Endothelial cell of umbilical vein (primary cell): ENCODE data around the gene SPAG9. TPM values are rescaled to one million over a fixed set of nuclear protein-coding genes. Genes with fewer than 3 reads are reported as not detected.

Source experiments
- BruUV-seq: library from RNA; stranded (reverse); fragments of 400-500 nt; replicated peaks from 2 replicates; lab custom pipeline; 2021; lab: Mats Ljungman, UMichigan
- CTCF ChIA-PET: fragments of 300-600, 350-600 bp; sonication (Branson Sonifier 250); formaldehyde crosslinking; loops from one replicate; lab custom pipeline; 2021; ENCODE audit warnings: antibody characterized with exemption, inconsistent platforms; lab: Charles Lee
- POLR2A ChIA-PET: fragments of 300-600, 350-600 bp; sonication (Branson Sonifier 250); formaldehyde crosslinking; loops from one replicate; lab custom pipeline; 2021; ENCODE audit warnings: antibody characterized with exemption, inconsistent platforms; lab: Charles Lee
- DNase-seq: peaks from one replicate; pipeline ENCODE4 v3.0.0-alpha.2; 2011; ENCODE audit warnings: low read depth, low spot score
- FAIRE-seq: peaks from 2 replicates; lab custom pipeline; 2011; peaks lifted over from hg19 to GRCh38; lab: Jason Lieb, UNC
- H2AFZ ChIP-seq: 2 replicates; pipeline ENCODE4 v1.6.0; 2012; ENCODE audit warnings: low read depth, low read length, control low read depth, inconsistent platforms
- H3K27ac ChIP-seq: 2 replicates; pipeline ENCODE4 v1.5.1; 2011; ENCODE audit warnings: low read depth, mild to moderate bottlenecking, control low read depth, low read length, moderate library complexity; ENCODE audit not compliant: insufficient read depth
- H3K27me3 ChIP-seq, 2 experiments: 2 replicates each; pipeline versions ENCODE4 v1.6.0 to v1.6.1; 2011; ENCODE audit warnings: low read length in 2 of 2, mixed read lengths in 1 of 2; ENCODE audit not compliant: control insufficient read depth in 2 of 2, insufficient read depth in 2 of 2
- H3K36me3 ChIP-seq, 2 experiments: 2 replicates in 1 of 2; 3 replicates in 1 of 2; pipeline ENCODE4 v1.5.1; 2011; ENCODE audit warnings: low read length in 2 of 2, mild to moderate bottlenecking in 1 of 2, moderate library complexity in 1 of 2; ENCODE audit not compliant: control insufficient read depth in 2 of 2, insufficient read depth in 2 of 2; ENCODE audit errors: extremely low read depth in 1 of 2
- H3K4me1 ChIP-seq: 3 replicates; pipeline ENCODE4 v1.5.1; 2011; ENCODE audit warnings: mild to moderate bottlenecking, low read length; ENCODE audit not compliant: control insufficient read depth, insufficient read depth; ENCODE audit errors: extremely low read depth
- H3K4me2 ChIP-seq: 2 replicates; pipeline ENCODE4 v1.6.1; 2011; ENCODE audit warnings: low read length, control low read depth, mixed read lengths; ENCODE audit not compliant: insufficient read depth
- H3K4me3 ChIP-seq, 3 experiments: fragments of 200-600 bp in 1 of 3; sonication (generic), shearing (Covaris generic) in 1 of 3; replicated peaks in 1 of 3; 2 replicates each; pipeline ENCODE4 v1.5.1; 2011 to 2016; ENCODE audit warnings: control low read depth in 3 of 3, low read length in 3 of 3, mild to moderate bottlenecking in 2 of 3, inconsistent platforms in 1 of 3, low read depth in 1 of 3, moderate library complexity in 1 of 3; ENCODE audit not compliant: insufficient read depth in 1 of 3
- H3K79me2 ChIP-seq: 2 replicates; pipeline ENCODE4 v1.6.0; 2012; ENCODE audit warnings: low read length, inconsistent platforms; ENCODE audit not compliant: control insufficient read depth, insufficient read depth
- H3K9ac ChIP-seq: replicated peaks from 2 replicates; pipeline ENCODE3; 2011; ENCODE audit warnings: low read length, control low read depth; ENCODE audit not compliant: insufficient read depth; ENCODE audit errors: extremely low read depth
- H3K9me1 ChIP-seq: replicated peaks from 3 replicates; pipeline ENCODE4 v1.6.0; 2011; ENCODE audit warnings: mild to moderate bottlenecking, low read length; ENCODE audit not compliant: control insufficient read depth, insufficient read depth; ENCODE audit errors: extremely low read depth
- H3K9me3 ChIP-seq: replicated peaks from 2 replicates; pipeline ENCODE4 v1.5.1; 2012; ENCODE audit warnings: low read length, inconsistent platforms; ENCODE audit not compliant: control insufficient read depth, insufficient read depth
- H4K20me1 ChIP-seq: replicated peaks from 2 replicates; pipeline ENCODE3; 2011; ENCODE audit warnings: mild to moderate bottlenecking, low read length; ENCODE audit not compliant: control insufficient read depth, insufficient read depth; ENCODE audit errors: extremely low read depth
- EZH2 ChIP-seq: IDR thresholded peaks from 2 replicates; pipeline ENCODE4 v1.6.1; 2012; ENCODE audit warnings: borderline replicate concordance, low read depth, mild to moderate bottlenecking, moderate library complexity, low read length, inconsistent platforms; ENCODE audit not compliant: severe bottlenecking
- FOS ChIP-seq: IDR thresholded peaks from 2 replicates; pipeline ENCODE4 v1.6.1; 2011; ENCODE audit warnings: mild to moderate bottlenecking, low read length, moderate library complexity, borderline replicate concordance; ENCODE audit not compliant: insufficient read depth
- GATA2 ChIP-seq: IDR thresholded peaks from 2 replicates; pipeline ENCODE4 v1.7.0; 2011; ENCODE audit warnings: low read depth, mild to moderate bottlenecking, moderate library complexity, mixed read lengths, low read length; ENCODE audit not compliant: insufficient read length, insufficient read depth
- JUN ChIP-seq: IDR thresholded peaks from 2 replicates; pipeline ENCODE4 v1.6.1; 2011; ENCODE audit warnings: borderline replicate concordance, low read depth; ENCODE audit not compliant: insufficient read length, insufficient read depth
- MYC ChIP-seq: IDR thresholded peaks from one replicate; pipeline ENCODE4 v1.6.1; 2011; ENCODE audit warnings: mild to moderate bottlenecking, low read depth, low read length
- POLR2A ChIP-seq: IDR thresholded peaks from 2 replicates; pipeline ENCODE4 v1.6.1; 2012; ENCODE audit warnings: low read depth, mild to moderate bottlenecking, control low read depth, low read length
- POLR2AphosphoS5 ChIP-seq: IDR thresholded peaks from 2 replicates; pipeline ENCODE4 v1.6.1; 2012; ENCODE audit warnings: low read depth, mild to moderate bottlenecking, control low read depth, low read length, moderate library complexity; ENCODE audit not compliant: insufficient read depth
- dilution Hi-C: fragments of 300-500 bp; cut with MboI; formaldehyde crosslinking; loops from one replicate; pipeline ENCODE4 v1.15.0; 2019; ENCODE audit warnings: low sequenced_read_pairs; ENCODE audit not compliant: extremely low pct_ligation_motif_present
- intact Hi-C: fragments of 100-400 bp; cut with micrococcal nuclease; formaldehyde crosslinking; loops from one replicate; pipeline ENCODE4 v1.10.0; 2022
- polyA plus RNA-seq, 4 experiments: library from polyadenylated mRNA; depleted of rRNA in 3 of 4; stranded (reverse) in 3 of 4; unstranded in 1 of 4; fragments of >200 nt; gene quantifications; 2 replicates each; pipeline versions ENCODE4 v1.2.1 to v1.2.3, GENCODE V29; 2011 to 2012; ENCODE audit warnings: missing spikeins in 1 of 4
- total RNA-seq: library from RNA; stranded (reverse); gene quantifications from 2 replicates; pipeline ENCODE4 v1.2.3, GENCODE V29; 2021
- TF ChIP-seq, protein P1 (sequence below): IDR thresholded peaks from 2 replicates; pipeline ENCODE4 v1.6.1; 2011; ENCODE audit not compliant: insufficient read depth, insufficient read length
- TF ChIP-seq, protein P2 (sequence below), 2 donors: IDR thresholded peaks; 1 replicate in 1 of 2; 2 replicates in 1 of 2; pipeline ENCODE4 v1.5.1; 2011; ENCODE audit warnings: low read length in 2 of 2, mild to moderate bottlenecking in 2 of 2, moderate library complexity in 2 of 2, control low read depth in 1 of 2, inconsistent platforms in 1 of 2, low read depth in 1 of 2; ENCODE audit not compliant: insufficient read depth in 1 of 2; ENCODE audit errors: extremely low read depth in 1 of 2

SPAG9 gene
- total and polyA plus RNA-seq, 2 donors (not counting 3 experiments of a cell fraction or from before 2014, with no cell fraction given): 16.5 to 75.0 TPM

DNA sequence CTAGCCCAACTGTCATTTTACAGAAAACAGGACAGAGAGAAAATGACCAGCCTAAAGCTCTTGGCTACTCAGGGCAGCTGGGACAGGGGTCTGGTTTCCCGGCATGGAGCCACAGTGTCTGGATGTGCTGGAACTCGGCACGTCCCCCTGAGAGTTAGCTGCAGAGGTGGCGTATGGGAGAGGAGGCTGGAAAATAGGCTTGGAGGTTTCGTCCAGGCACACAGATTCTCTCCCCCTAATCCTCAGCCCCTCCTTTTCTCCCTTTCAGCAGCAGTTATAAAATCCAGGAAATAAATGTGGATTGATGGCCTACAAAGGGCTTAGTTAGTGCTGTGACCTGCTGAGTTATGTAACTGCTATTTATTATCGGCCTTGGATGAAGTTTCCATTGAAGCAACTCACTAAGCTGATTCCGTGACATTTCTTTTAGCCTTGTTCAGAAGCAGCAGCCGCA is 165.0 kb downstream of the SPAG9 start:
- ChIA-PET CTCF (interaction anchor here (1.1 to 12.5 kb wide), 8 partner anchors 45 to 198 kb away, joined by 3 to 343 read pairs (median 6); partner anchors contain the start of genes NME1 and TOB1), POLR2A (interaction anchor here (1.2 kb wide), 1 partner anchor 89 kb away, joined by 3 read pairs; the partner anchor contains the start of gene TOB1)
- H4K20me1 ChIP-seq: no peaks in the 10 kb centered on the region
- no TSS peak for BruUV-seq
- no peaks in the 10 kb centered on the region for H3K9me3 ChIP-seq
- H3K27ac ChIP-seq: no peak overlapping the region
- DNase-seq: no peak
- H3K9ac ChIP-seq: no peak overlapping the region
- H3K9me1 ChIP-seq: no peaks in the 10 kb centered on the region
- dilution Hi-C loops: no loop called here
- H3K79me2 ChIP-seq: no peaks in the 10 kb centered on the region
- intact Hi-C loops: loop anchor here (1.0 to 5.0 kb wide), 4 partner anchors 89 to 408 kb away; partner anchors contain the start of genes SPATA20 and TOB1
- TF ChIP-seq EZH2: no peak
- TF ChIP-seq, protein P1, sequence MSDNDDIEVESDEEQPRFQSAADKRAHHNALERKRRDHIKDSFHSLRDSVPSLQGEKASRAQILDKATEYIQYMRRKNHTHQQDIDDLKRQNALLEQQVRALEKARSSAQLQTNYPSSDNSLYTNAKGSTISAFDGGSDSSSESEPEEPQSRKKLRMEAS: no peak
- TF ChIP-seq MYC: no peak
- no peak for TF ChIP-seq POLR2A
- TF ChIP-seq, protein P2, sequence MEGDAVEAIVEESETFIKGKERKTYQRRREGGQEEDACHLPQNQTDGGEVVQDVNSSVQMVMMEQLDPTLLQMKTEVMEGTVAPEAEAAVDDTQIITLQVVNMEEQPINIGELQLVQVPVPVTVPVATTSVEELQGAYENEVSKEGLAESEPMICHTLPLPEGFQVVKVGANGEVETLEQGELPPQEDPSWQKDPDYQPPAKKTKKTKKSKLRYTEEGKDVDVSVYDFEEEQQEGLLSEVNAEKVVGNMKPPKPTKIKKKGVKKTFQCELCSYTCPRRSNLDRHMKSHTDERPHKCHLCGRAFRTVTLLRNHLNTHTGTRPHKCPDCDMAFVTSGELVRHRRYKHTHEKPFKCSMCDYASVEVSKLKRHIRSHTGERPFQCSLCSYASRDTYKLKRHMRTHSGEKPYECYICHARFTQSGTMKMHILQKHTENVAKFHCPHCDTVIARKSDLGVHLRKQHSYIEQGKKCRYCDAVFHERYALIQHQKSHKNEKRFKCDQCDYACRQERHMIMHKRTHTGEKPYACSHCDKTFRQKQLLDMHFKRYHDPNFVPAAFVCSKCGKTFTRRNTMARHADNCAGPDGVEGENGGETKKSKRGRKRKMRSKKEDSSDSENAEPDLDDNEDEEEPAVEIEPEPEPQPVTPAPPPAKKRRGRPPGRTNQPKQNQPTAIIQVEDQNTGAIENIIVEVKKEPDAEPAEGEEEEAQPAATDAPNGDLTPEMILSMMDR (IDR thresholded peaks at IDR 0.05; ENCODE audit: extremely low read depth in 1 of 2, insufficient read depth in 1 of 2, low read depth in 1 of 2, low read length in 2 of 2): no peak
- no peak for TF ChIP-seq GATA2
- TF ChIP-seq JUN: no peak
- TF ChIP-seq POLR2AphosphoS5: no peak
- no peak for TF ChIP-seq FOS
- H3K4me1 ChIP-seq: peaks cover 7% of the 10 kb centered on the region
- no peak overlapping the region for H3K4me2 ChIP-seq
- no peaks in the 10 kb centered on the region for H3K36me3 ChIP-seq
- H3K4me3 ChIP-seq: no peak overlapping the region
- no peak for FAIRE-seq
- H2AFZ ChIP-seq: no peak overlapping the region
- H3K27me3 ChIP-seq: no peaks in the 10 kb centered on the region
